ENCODE measurements around the gene RAC3.

DNA sequence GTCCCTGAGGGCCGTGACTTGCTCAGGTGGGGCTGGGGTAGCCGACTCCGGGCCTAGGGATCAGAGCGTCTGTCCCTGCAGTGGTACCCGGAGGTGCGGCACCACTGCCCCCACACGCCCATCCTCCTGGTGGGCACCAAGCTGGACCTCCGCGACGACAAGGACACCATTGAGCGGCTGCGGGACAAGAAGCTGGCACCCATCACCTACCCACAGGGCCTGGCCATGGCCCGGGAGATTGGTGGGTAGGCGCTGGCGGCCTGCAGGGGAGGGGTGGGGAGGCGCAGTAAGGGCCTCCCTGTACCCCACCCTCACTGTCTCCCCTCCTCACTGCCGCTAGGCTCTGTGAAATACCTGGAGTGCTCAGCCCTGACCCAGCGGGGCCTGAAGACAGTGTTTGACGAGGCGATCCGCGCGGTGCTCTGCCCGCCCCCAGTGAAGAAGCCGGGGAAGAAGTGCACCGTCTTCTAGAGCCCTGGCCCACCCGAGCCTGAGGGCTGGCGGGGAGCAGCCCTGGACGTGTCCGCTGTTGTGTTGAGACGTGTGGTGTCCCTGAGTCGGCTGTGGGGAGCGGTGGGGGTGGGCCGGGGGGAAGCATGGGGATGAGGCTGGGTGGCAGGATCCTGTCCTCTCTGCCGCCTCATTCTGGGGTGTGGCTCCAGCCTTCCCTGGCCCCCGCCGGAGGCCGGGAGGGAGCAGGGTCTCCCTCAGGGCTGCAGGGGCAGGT is 2.0 kb downstream of the RAC3 start:
- no peak for TF ChIP-seq HDAC6 (IDR thresholded peaks at IDR 0.05; ENCODE audit: low read depth, low read length)
- no peak for TF ChIP-seq TEAD1 (CRISPR knock-in tag; IDR thresholded peaks at IDR 0.05)
- no peak for TF ChIP-seq POLR2A (conservative IDR thresholded peaks at IDR 0.05)
- no peak for TF ChIP-seq BACH1 (tag; IDR thresholded peaks at IDR 0.05)
- no peak for TF ChIP-seq TBP (optimal IDR thresholded peaks at IDR 0.05; ENCODE audit: low read depth, low read length)

Measured in K562 (cell line).